Activated CD8-positive, alpha-beta T cell treated with anti-CD3 and anti-CD28 coated beads for 36 hours (primary cell): ENCODE results near the gene TNFRSF13B. TPM values are rescaled to one million over a fixed set of nuclear protein-coding genes. Genes with fewer than 3 reads are reported as not detected.

Source experiments
- ATAC-seq: fragments of 200-7000 bp; cut with Tn5 transposase; one replicate; pipeline ENCODE4 v1.10.0; 2021; ENCODE audit warnings: mild to moderate bottlenecking, moderate library complexity
- CTCF ChIA-PET: fragments of 350-600 bp; sonication (Branson Sonifier 250); formaldehyde crosslinking; loops from one replicate; lab custom pipeline; 2021; ENCODE audit warnings: antibody characterized with exemption; lab: Charles Lee
- POLR2A ChIA-PET: fragments of 350-600 bp; sonication (Branson Sonifier 250); formaldehyde crosslinking; loops from one replicate; lab custom pipeline; 2021; ENCODE audit warnings: antibody characterized with exemption; lab: Charles Lee
- DNase-seq: peaks from one replicate; pipeline ENCODE4 v3.0.0-alpha.2; 2020
- H3K27ac Mint-ChIP-seq: one replicate; pipeline ENCODE4 v1.8.0; 2021; ENCODE audit warnings: mild to moderate bottlenecking, mixed read lengths
- H3K27me3 Mint-ChIP-seq: one replicate; pipeline ENCODE4 v1.8.0; 2021; ENCODE audit warnings: mixed read lengths
- H3K36me3 Mint-ChIP-seq: one replicate; pipeline ENCODE4 v1.8.0; 2021; ENCODE audit warnings: low read depth, mixed read lengths
- H3K4me1 Mint-ChIP-seq: one replicate; pipeline ENCODE4 v1.8.0; 2021; ENCODE audit warnings: low read depth, mixed read lengths
- H3K4me3 Mint-ChIP-seq: one replicate; pipeline ENCODE4 v1.8.0; 2021; ENCODE audit warnings: mild to moderate bottlenecking, moderate library complexity, mixed read lengths
- H3K9me3 Mint-ChIP-seq: one replicate; pipeline ENCODE4 v1.8.0; 2021; ENCODE audit warnings: mixed read lengths
- CTCF ChIP-seq: fragments of 200-600 bp; IDR thresholded peaks from one replicate; pipeline ENCODE4 v1.8.0; 2022; ENCODE audit warnings: antibody characterized with exemption, mild to moderate bottlenecking
- intact Hi-C: fragments of 100-400 bp; cut with micrococcal nuclease; formaldehyde crosslinking; loops from one replicate; pipeline ENCODE4 v1.10.0; 2022
- total RNA-seq, 2 experiments: library from RNA; stranded (reverse); gene quantifications; one replicate each; pipeline ENCODE4 v1.2.3, GENCODE V29; 2021

Gene TNFRSF13B
- total RNA-seq, 2 experiments from 2014 or later = not detected

- POLR2A ChIA-PET = no interaction called here
- H3K4me3 Mint-ChIP-seq = no peak overlapping the region
- peaks cover 12% of the 10 kb centered on the region for H3K4me1 Mint-ChIP-seq
- no peaks in the 10 kb centered on the region for H3K27me3 Mint-ChIP-seq
- peak; percentile 62 for ATAC-seq
- peak; percentile 69 for DNase-seq
- no peaks in the 10 kb centered on the region for H3K36me3 Mint-ChIP-seq
- no peak overlapping the region for H3K27ac Mint-ChIP-seq
- intact Hi-C loops = no loop called here
- TF ChIP-seq CTCF = peak; percentile 48
- CTCF ChIA-PET = interaction anchor here (1.1 to 1.5 kb wide), 2 partner anchors 11 to 40 kb away, joined by 3 read pairs; no protein-coding TSS in a partner anchor
- no peaks in the 10 kb centered on the region for H3K9me3 Mint-ChIP-seq
Measured at GRCh38 chr17:16915752-16916556, 56.0 kb downstream of the TNFRSF13B start.

GRCh38 chr17:16913463-16913862, 58.5 kb downstream of the TNFRSF13B start:
- H3K27ac Mint-ChIP-seq = no peak overlapping the region
- H3K4me3 Mint-ChIP-seq = no peak overlapping the region
- ChIA-PET CTCF (interaction anchor here (2.1 to 2.3 kb wide), 2 partner anchors 78 to 80 kb away, joined by 7 to 8 read pairs; no protein-coding TSS in a partner anchor), POLR2A (interaction anchor here (1.1 kb wide), 1 partner anchor 282 kb away, joined by 3 read pairs; no protein-coding TSS in a partner anchor)
- no peak for TF ChIP-seq CTCF
- H3K4me1 Mint-ChIP-seq = peaks cover 14% of the 10 kb centered on the region
- H3K36me3 Mint-ChIP-seq = no peaks in the 10 kb centered on the region
- ATAC-seq (no peak), DNase-seq (no peak)
- intact Hi-C loops = no loop called here
- peaks cover 3% of the 10 kb centered on the region for H3K27me3 Mint-ChIP-seq
- H3K9me3 Mint-ChIP-seq = no peaks in the 10 kb centered on the region

GRCh38 chr17:16912021-16912962, 59.6 kb downstream of the TNFRSF13B start:
- H3K27me3 Mint-ChIP-seq = peaks cover 4% of the 10 kb centered on the region
- no peak for TF ChIP-seq CTCF
- ChIA-PET POLR2A (interaction anchor here (1.3 kb wide), 1 partner anchor 44 kb away, joined by 3 read pairs; no protein-coding TSS in a partner anchor), CTCF (interaction anchor here (2.1 to 2.3 kb wide), 2 partner anchors 79 to 81 kb away, joined by 7 to 8 read pairs; no protein-coding TSS in a partner anchor)
- peaks cover 14% of the 10 kb centered on the region for H3K4me1 Mint-ChIP-seq
- intact Hi-C loops = no loop called here
- no peaks in the 10 kb centered on the region for H3K36me3 Mint-ChIP-seq
- ATAC-seq (no peak), DNase-seq (no peak)
- H3K27ac Mint-ChIP-seq = no peak overlapping the region
- no peaks in the 10 kb centered on the region for H3K9me3 Mint-ChIP-seq
- no peak overlapping the region for H3K4me3 Mint-ChIP-seq

- H3K4me1 Mint-ChIP-seq = peaks cover 18% of the 10 kb centered on the region
- H3K27me3 Mint-ChIP-seq = peaks cover 8% of the 10 kb centered on the region
- ChIA-PET POLR2A (interaction anchor here (1.3 kb wide), 1 partner anchor 45 kb away, joined by 3 read pairs; no protein-coding TSS in a partner anchor), CTCF (no interaction called here)
- no peak for DNase-seq
- no peak overlapping the region for H3K4me3 Mint-ChIP-seq
- ATAC-seq = no peak
- H3K27ac Mint-ChIP-seq = no peak overlapping the region
- H3K9me3 Mint-ChIP-seq = no peaks in the 10 kb centered on the region
- H3K36me3 Mint-ChIP-seq = no peaks in the 10 kb centered on the region
- intact Hi-C loops = no loop called here
- TF ChIP-seq CTCF = no peak
Measured at GRCh38 chr17:16911141-16911937, 60.6 kb downstream of the TNFRSF13B start.
